HepG2 (cell line): ENCODE results near the gene MRPL54. TPM values are rescaled to one million over a fixed set of nuclear protein-coding genes. Genes with fewer than 3 reads are reported as not detected.

Experiments used
- ATAC-seq: fragments of 200-7000 bp; cut with Tn5 transposase; 3 replicates; pipeline ENCODE4 v1.9.1; 2020; ENCODE audit warnings: mild to moderate bottlenecking, moderate library complexity
- BruUV-seq: library from RNA; stranded (reverse); fragments of 400-500 nt; replicated peaks from 2 replicates; lab custom pipeline; 2021; lab: Mats Ljungman, UMichigan
- CTCF ChIA-PET: fragments of 300-600 bp; formaldehyde crosslinking; extraction: SDS; loops from one replicate; lab custom pipeline; 2021; ENCODE audit warnings: low total read pairs, inconsistent platforms, low intra/inter-chr PET ratio; lab: Yijun Ruan, JAX
- POLR2A ChIA-PET: fragments of 350-600 bp; sonication (Branson Sonifier 250); formaldehyde crosslinking; loops from one replicate; lab custom pipeline; 2020; ENCODE audit warnings: antibody characterized with exemption, inconsistent platforms; lab: Yijun Ruan, JAX
- DNase-seq: peaks from one replicate; pipeline ENCODE4 v3.0.0-alpha.2; 2015; ENCODE audit warnings: low spot score
- FAIRE-seq: peaks from 3 replicates; lab custom pipeline; 2011; peaks lifted over from hg19 to GRCh38; lab: Jason Lieb, UNC
- H2AFZ ChIP-seq: one replicate; pipeline ENCODE4 v1.6.1; 2011; ENCODE audit warnings: low read length, inconsistent platforms
- H3K27ac ChIP-seq: fragments of 300-600 bp; 3 replicates; pipeline ENCODE4 v1.8.0; 2011; ENCODE audit warnings: mixed run types, mild to moderate bottlenecking, mixed read lengths, low read length, inconsistent platforms; ENCODE audit not compliant: insufficient read depth; ENCODE audit errors: extremely low read length
- H3K27me3 ChIP-seq, 2 experiments: fragments of 200-600 bp in 1 of 2; 2 replicates in 1 of 2; 3 replicates in 1 of 2; pipeline versions ENCODE4 v1.6.0 to v1.8.0; 2011; ENCODE audit warnings: low read length in 2 of 2, mild to moderate bottlenecking in 2 of 2, moderate library complexity in 2 of 2, inconsistent platforms in 1 of 2; ENCODE audit not compliant: insufficient read depth in 2 of 2, control insufficient read depth in 1 of 2
- H3K36me3 ChIP-seq, 2 experiments: fragments of 200-600 bp in 1 of 2; replicated peaks in 1 of 2; 2 replicates in 1 of 2; 3 replicates in 1 of 2; pipeline versions ENCODE4 v1.5.1 to v1.8.0; 2011; ENCODE audit warnings: low read length in 2 of 2, inconsistent platforms in 1 of 2; ENCODE audit not compliant: insufficient read depth in 2 of 2, control insufficient read depth in 1 of 2
- H3K4me1 ChIP-seq: 2 replicates; pipeline ENCODE4 v1.5.1; 2012; ENCODE audit warnings: low read length, inconsistent platforms; ENCODE audit not compliant: insufficient read depth
- H3K4me2 ChIP-seq: 2 replicates; pipeline ENCODE4 v1.6.0; 2011; ENCODE audit warnings: low read depth, low read length, inconsistent platforms
- H3K4me3 ChIP-seq, 3 experiments: fragments of 200-600 bp in 1 of 3; sonication (generic), shearing (Covaris generic) in 1 of 3; replicated peaks in 1 of 3; 2 replicates each; pipeline ENCODE4 v1.5.1; 2011 to 2016; ENCODE audit warnings: low read length in 3 of 3, inconsistent platforms in 2 of 3, low read depth in 2 of 3, mild to moderate bottlenecking in 2 of 3, control low read depth in 1 of 3, mixed read lengths in 1 of 3; ENCODE audit not compliant: insufficient read depth in 1 of 3
- H3K79me2 ChIP-seq: one replicate; pipeline ENCODE4 v1.6.1; 2011; ENCODE audit warnings: low read length, inconsistent platforms; ENCODE audit not compliant: insufficient read depth
- H3K9ac ChIP-seq: 2 replicates; pipeline ENCODE4 v1.6.0; 2011; ENCODE audit warnings: mild to moderate bottlenecking, low read depth, low read length, inconsistent platforms; ENCODE audit not compliant: insufficient read depth
- H3K9me3 ChIP-seq: 2 replicates; pipeline ENCODE4 v1.5.1; 2012; ENCODE audit warnings: mild to moderate bottlenecking, low read length
- H4K20me1 ChIP-seq: 2 replicates; pipeline ENCODE4 v1.6.0; 2011; ENCODE audit warnings: inconsistent platforms, mild to moderate bottlenecking, low read length, moderate library complexity; ENCODE audit not compliant: insufficient read depth
- ATM ChIP-seq: fragments of 450-650 bp; IDR thresholded peaks from 2 replicates; pipeline ENCODE4 v1.7.1; 2017; ENCODE audit warnings: mild to moderate bottlenecking, borderline replicate concordance
- FOSL1 ChIP-seq: sonication (generic); formaldehyde crosslinking; IDR thresholded peaks from 2 replicates; pipeline ENCODE4 v1.9.0; 2021; ENCODE audit warnings: missing genetic modification reagents, borderline replicate concordance
- HDAC2 ChIP-seq: sonication (generic); formaldehyde crosslinking; IDR thresholded peaks from 2 replicates; pipeline ENCODE4 v1.4.0; 2020; ENCODE audit warnings: missing genetic modification reagents
- HDAC6 ChIP-seq: fragments of 200-600 bp; sonication (generic); IDR thresholded peaks from 2 replicates; pipeline ENCODE4 v1.7.0; 2017; ENCODE audit warnings: mild to moderate bottlenecking, antibody characterized with exemption, low read length, low read depth
- HES4 ChIP-seq: sonication (generic); formaldehyde crosslinking; IDR thresholded peaks from 2 replicates; pipeline ENCODE4 v1.9.0; 2021; ENCODE audit warnings: mild to moderate bottlenecking, missing genetic modification reagents, borderline replicate concordance
- HOXA7 ChIP-seq: sonication (generic); formaldehyde crosslinking; IDR thresholded peaks from 2 replicates; pipeline ENCODE4 v1.8.1; 2022; ENCODE audit warnings: mild to moderate bottlenecking, missing genetic modification reagents, moderate library complexity
- MIER3 ChIP-seq: IDR thresholded peaks from 2 replicates; pipeline ENCODE4 v1.6.1; 2016; ENCODE audit warnings: missing compliant biosample characterization, borderline replicate concordance
- RELA ChIP-seq: sonication (generic); formaldehyde crosslinking; IDR thresholded peaks from 2 replicates; pipeline ENCODE4 v1.4.0; 2020; ENCODE audit warnings: missing genetic modification reagents
- STAT6 ChIP-seq: sonication (generic); formaldehyde crosslinking; IDR thresholded peaks from 2 replicates; pipeline ENCODE4 v1.4.0; 2020; ENCODE audit warnings: missing genetic modification reagents, mild to moderate bottlenecking, borderline replicate concordance
- TCF7 ChIP-seq: sonication (generic); IDR thresholded peaks from 2 replicates; pipeline ENCODE4 v1.6.1; 2016; ENCODE audit warnings: antibody characterized with exemption, low read depth
- ZBTB2 ChIP-seq: sonication (generic); formaldehyde crosslinking; IDR thresholded peaks from 2 replicates; pipeline ENCODE4 v1.8.0; 2022; ENCODE audit warnings: low read depth, missing genetic modification reagents
- ZBTB34 ChIP-seq: sonication (generic); formaldehyde crosslinking; IDR thresholded peaks from 2 replicates; pipeline ENCODE4 v1.8.0; 2022; ENCODE audit warnings: mild to moderate bottlenecking, missing genetic modification reagents
- ZNF121 ChIP-seq: sonication (generic); formaldehyde crosslinking; IDR thresholded peaks from 2 replicates; pipeline ENCODE4 v1.5.0; 2020; ENCODE audit warnings: mild to moderate bottlenecking, missing genetic modification reagents
- ZNF234 ChIP-seq: sonication (generic); formaldehyde crosslinking; conservative IDR thresholded peaks from 2 replicates; pipeline ENCODE4 v1.5.1; 2020; ENCODE audit warnings: mild to moderate bottlenecking, missing genetic modification reagents
- ZNF713 ChIP-seq: sonication (generic); formaldehyde crosslinking; IDR thresholded peaks from 2 replicates; pipeline ENCODE4 v1.4.0; 2020; ENCODE audit warnings: mild to moderate bottlenecking, missing genetic modification reagents
- ZNF740 ChIP-seq: sonication (generic); formaldehyde crosslinking; IDR thresholded peaks from 2 replicates; pipeline ENCODE4 v1.4.0; 2020; ENCODE audit warnings: missing genetic modification reagents
- ZNF75D ChIP-seq: sonication (generic); formaldehyde crosslinking; IDR thresholded peaks from 2 replicates; pipeline ENCODE4 v1.8.1; 2023; ENCODE audit warnings: missing genetic modification reagents, mild to moderate bottlenecking, borderline replicate concordance
- ZNF839 ChIP-seq: sonication (generic); formaldehyde crosslinking; IDR thresholded peaks from 2 replicates; pipeline ENCODE4 v1.4.0; 2020; ENCODE audit warnings: missing genetic modification reagents, mild to moderate bottlenecking, borderline replicate concordance
- WGBS: methylation state at CpG from one replicate; pipeline ENCODE4 v1.1.6; 2017; ENCODE audit warnings: low lambda C conversion rate; 5-methylcytosine and 5-hydroxymethylcytosine counted together
- in situ Hi-C: cut with HindIII; loops from 2 replicates; pipeline ENCODE4 v1.10.0; 2017; ENCODE audit warnings: low pct_unique_long_range_greater_than_20kb; ENCODE audit not compliant: extremely low pct_ligation_motif_present
- intact Hi-C: fragments of 100-400 bp; cut with micrococcal nuclease; formaldehyde crosslinking; loops from one replicate; pipeline ENCODE4 v1.10.0; 2022; ENCODE audit not compliant: unreplicated experiment
- polyA plus RNA-seq, 8 experiments: library from polyadenylated mRNA; depleted of rRNA in 3 of 8; stranded (reverse) in 7 of 8; unstranded in 1 of 8; fragments of >200 nt; fragmentation: Illumina TruSeq in 4 of 8; extraction: Trizol in 4 of 8; gene quantifications; 2 replicates each; pipeline versions ENCODE4 v1.2.1 to v1.2.3, GENCODE V29; 2011 to 2016; ENCODE audit warnings: low read depth in 4 of 8, missing spikeins in 1 of 8, mixed read lengths in 1 of 8; ENCODE audit not compliant: insufficient read depth in 1 of 8
- total RNA-seq, 5 experiments: library from RNA; depleted of rRNA; stranded (reverse); fragments of >200 nt; fragmentation: Illumina TruSeq; extraction: Trizol; gene quantifications; 2 replicates each; pipeline ENCODE4 v1.2.3, GENCODE V29; 2016; ENCODE audit warnings: low read depth in 1 of 5

The MRPL54 gene
- total and polyA plus RNA-seq, 2 of the 13 experiments (the other 11 are each of a cell fraction or from before 2014, with no cell fraction given) = 36.8 to 66.9 TPM

GRCh38 chr19:3765121-3765520, 2.6 kb downstream of the MRPL54 start:
- Histone ChIP-seq H3K27me3 (no peaks in the 10 kb centered on the region; a peak in 1 of 5 replicates), H4K20me1 (no peaks in the 10 kb centered on the region), H3K4me3 (no peak overlapping the region), H2AFZ (no peak overlapping the region), H3K9me3 (no peaks in the 10 kb centered on the region), H3K4me1 (peaks cover 15% of the 10 kb centered on the region), H3K27ac (no peak overlapping the region), H3K79me2 (peaks cover 12% of the 10 kb centered on the region), H3K4me2 (no peak overlapping the region), H3K9ac (no peak overlapping the region), H3K36me3 (peaks cover 9 to 20% of the 10 kb centered on the region in 2 experiments; a peak in 2 of 5 replicates)
- ATAC-seq (no peak), FAIRE-seq (no peak), DNase-seq (no peak)
- ChIA-PET POLR2A (no interaction called here), CTCF (no interaction called here)
- intact Hi-C loops (loop anchor here (10.0 kb wide), 1 partner anchor 60 kb away; the partner anchor contains the start of genes PIP5K1C and TJP3), in situ Hi-C loops (no loop called here)
- BruUV-seq = no TSS peak
- WGBS = 98% methylated on average over 12 of the region's 12 CpGs
- TF ChIP-seq HOXA7 (CRISPR knock-in tag) (no peak), HES4 (CRISPR knock-in tag) (no peak), ZNF713 (no peak), ZNF234 (CRISPR knock-in tag) (no peak), FOSL1 (CRISPR knock-in tag) (no peak), STAT6 (CRISPR knock-in tag) (no peak), ZBTB34 (CRISPR knock-in tag) (no peak), HDAC2 (no peak), ZNF121 (CRISPR knock-in tag) (no peak), ZNF75D (CRISPR knock-in tag) (no peak), TCF7 (no peak), ZNF740 (no peak), HDAC6 (no peak), ZBTB2 (no peak), ZNF839 (no peak), MIER3 (CRISPR knock-in tag) (no peak), RELA (no peak), ATM (no peak)
